GM21825 (cell line): ENCODE results near the gene CLDN14.
"Not testable (repeated sequence)": the region's sequence is repeated elsewhere in the genome, so short reads cannot be mapped to it uniquely, and the experiment has no call there.

ENCODE experiments used
- ATAC-seq: cut with Tn5 transposase; IDR thresholded peaks from one replicate; pipeline ENCODE4 v1.9.1; 2021; ENCODE audit warnings: mild to moderate bottlenecking, moderate library complexity; ENCODE audit not compliant: unreplicated experiment

Gene CLDN14

GRCh38 chr21:36502365-36502764 is 22.4 kb upstream of the CLDN14 start:
- ATAC-seq, result no peak

DNA sequence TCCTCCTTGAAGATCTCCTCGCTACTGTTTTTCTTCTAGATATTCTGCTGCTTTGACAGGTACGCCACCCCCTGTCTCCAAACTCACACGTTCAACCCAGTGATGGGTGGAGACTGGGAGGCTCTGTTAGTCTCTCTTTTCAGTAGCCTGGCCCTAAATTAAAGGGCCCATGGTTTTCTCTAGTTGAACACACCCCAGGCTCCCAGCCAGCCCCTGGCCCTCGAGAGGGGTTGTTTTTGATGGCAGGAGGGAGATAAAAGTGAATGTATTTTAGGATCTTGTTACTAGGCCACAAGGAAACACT is 21.6 kb upstream of the CLDN14 start:
- ATAC-seq, result no peak

DNA sequence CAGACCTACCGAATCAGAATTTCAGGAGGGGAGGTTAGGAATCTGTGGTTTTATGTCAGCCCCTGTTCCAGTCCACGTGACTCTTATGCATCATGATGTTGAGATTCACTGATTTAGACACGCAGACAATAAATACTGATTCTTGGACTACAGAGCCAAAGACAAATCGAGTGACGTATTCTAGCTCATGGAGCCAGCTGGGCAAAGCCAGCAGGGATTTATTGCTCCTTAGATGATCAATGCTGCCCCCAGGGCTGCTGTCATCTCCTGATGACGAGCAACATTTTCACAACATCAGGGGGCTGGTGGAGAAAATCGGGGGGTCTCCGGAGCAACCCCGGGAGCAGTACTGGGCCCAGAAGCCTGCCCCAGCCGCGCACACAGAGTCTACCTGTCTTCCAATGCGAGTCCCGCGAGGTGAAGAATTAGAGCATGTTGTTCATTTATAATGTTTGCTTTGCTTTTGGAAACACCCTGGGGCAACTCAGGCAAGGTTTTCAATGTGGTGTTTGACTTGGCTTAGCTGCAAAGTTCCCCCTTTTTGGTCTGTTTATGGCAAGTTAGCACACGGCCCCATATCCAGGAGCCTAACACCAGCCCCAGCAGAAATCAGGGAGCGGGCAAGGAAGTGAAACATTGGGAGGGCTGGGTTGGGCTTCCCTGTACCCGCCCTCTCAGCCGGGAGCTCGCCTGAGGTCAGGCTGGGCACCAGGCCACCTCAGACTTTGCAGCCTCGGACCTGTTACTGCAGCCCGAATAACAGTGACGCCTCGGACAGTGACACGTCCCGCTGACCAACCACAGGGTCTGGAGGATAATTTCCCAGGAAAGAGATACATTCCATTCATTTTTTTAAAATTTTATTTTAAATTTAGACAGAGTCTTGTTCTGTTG is 19.9 kb upstream of the CLDN14 start:
- no peak for ATAC-seq

DNA sequence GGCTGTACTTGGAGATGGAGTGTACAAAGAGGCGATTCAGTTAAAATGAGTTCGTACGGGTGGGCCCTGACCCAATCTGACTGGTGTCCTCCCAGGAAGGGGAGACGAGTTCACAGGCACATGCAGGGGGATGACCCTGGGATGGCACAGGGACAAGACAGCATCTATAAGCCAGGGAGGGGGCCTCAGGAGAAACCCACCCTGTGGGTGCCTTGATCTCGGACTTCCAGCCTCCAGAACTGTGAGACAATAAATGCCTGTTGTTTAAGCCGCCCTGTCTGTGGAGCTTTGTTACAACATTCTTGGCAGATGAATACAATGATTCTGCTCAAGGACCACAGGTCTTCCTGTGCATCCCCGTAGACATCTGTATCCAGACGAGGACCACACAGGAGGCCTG is 14.6 kb upstream of the CLDN14 start:
- ATAC-seq, result no peak

DNA sequence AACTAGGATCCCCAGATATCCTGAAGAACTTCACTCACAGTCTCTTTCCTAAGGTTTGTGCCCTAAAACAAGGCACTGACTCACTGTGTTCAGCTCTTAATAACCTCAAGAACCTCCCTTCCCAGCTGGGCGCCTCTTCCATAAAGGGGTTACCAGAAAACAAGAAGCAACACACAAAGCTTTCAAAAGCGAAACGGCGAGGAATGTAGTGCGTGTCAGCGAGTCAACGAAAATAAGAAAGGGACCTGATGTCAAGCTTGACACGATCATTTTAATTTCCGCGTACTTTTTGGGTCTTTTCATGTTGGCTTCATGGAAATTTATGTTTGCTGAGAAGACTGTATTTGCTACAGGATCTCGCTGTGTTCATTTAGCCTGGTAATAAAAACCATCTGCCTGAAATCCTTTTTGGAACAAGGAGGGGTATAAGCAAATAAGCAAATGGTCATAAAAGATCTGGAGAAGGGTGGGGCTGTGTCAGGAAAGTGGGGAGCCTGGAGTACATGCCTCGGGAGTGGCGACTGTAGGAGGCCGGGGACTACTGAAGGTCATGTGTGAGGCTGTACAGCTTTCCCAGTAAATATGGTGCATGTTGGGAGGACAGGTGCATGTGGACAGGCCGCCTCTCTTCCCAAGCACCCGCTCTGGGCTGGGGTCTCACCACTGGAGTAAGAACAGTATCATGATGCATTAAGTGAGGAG is 11.4 kb upstream of the CLDN14 start:
- ATAC-seq, result no peak

GRCh38 chr21:36489776-36490165 is 9.8 kb upstream of the CLDN14 start:
- no peak for ATAC-seq

DNA sequence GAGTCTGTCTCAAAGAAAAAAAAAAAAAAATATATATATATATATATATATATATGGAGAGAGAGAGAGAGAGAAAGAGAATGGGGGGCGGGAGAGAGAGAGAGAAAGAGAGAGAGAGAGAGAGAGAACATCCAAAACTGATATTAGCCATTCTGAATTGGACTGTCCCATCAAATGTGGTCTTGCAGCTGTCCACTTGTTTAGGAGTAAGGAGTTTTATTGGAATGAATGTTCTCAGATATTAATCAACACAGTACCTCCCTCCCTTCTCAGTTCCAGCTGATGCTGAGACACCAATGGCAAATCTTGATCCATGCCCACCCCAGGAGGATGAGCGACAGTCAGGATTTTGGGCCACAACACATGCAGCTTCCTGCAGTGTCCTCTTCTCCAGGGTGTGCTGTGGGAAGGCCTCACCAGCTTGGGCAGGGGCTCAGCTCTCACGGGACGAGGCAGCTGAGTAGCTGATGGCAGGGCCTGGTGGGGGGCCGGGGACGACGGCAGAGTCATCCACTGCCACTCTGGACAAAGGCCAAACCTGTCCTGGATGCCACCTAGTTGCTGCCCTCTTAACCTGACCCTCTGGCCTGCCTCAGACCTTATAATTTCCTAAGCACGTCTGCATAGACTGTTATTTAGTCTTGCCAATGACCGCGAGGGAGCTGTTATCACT is 9.3 kb upstream of the CLDN14 start:
- no peak for ATAC-seq

DNA sequence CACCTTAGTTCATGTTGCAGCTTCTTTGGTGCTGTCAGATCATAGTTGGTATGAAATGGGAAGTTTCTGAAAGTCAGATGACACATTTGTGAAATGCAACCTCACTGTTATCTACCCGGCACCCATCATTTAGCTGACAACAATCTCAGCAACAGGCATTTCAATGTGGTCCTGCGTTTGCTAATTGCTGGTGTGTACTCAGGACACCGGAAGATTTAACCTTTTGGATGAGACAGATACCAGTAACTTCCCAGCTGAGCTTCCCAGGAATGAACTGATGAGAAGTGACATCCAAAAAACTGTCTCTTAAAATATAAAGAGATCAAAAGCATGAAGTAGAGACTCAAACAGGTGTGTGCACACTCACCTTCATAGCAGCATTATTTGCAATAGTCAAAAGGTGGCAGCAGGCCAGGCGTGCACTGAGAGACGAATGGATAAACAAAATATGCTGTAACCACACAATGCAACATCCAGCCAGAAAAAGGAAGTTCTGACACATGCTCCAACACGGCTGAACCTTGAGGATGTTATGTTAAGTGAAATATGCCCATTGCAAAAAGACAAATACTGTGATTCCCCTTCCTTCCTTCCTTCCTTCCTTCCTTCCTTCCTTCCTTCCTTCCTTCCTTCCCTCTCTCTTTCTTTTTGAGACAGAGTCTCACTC is 7.9 kb upstream of the CLDN14 start:
- ATAC-seq, result no peak

DNA sequence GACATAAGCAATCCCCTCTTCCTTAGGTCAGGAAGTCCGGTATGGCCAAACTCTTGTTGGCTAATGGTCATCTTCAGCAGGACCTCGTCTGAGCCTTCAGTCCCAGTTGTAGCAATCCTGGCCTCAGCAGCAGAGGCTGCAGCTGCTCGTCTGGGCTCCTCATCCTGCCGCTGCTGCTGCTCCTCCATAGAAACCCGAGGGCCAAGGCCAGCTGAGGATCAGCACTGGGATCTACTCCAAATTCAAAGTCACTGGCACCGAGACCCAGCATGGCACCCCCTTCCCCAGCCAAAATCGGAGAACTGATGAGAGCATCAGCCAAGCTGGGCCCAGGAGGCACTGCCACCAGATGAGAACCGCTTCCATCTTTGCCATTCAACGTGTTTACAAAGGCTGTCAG is 6.3 kb upstream of the CLDN14 start:
- ATAC-seq, result no peak

DNA sequence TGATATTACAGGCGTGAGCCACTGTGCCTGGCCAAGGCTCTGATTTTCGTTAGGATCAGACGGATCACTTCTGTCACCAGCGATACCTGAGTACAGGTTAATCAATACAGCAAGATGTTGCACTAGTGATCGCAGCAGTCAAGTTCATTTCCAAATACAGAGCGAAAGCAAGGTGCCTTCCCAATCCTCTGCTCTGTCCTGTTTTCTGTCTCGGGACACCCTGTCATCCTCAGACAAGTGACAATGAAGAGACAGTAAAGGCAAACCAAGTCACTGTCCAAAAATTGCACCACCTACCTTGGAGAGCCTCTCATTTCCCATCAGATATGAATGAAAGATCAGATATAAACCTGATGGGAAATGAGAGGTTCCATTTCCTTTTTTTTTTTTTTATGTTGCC is 5.6 kb upstream of the CLDN14 start:
- ATAC-seq, result no peak

- no peak for ATAC-seq
Measured at GRCh38 chr21:36483095-36483494, 3.2 kb upstream of the CLDN14 start.

DNA sequence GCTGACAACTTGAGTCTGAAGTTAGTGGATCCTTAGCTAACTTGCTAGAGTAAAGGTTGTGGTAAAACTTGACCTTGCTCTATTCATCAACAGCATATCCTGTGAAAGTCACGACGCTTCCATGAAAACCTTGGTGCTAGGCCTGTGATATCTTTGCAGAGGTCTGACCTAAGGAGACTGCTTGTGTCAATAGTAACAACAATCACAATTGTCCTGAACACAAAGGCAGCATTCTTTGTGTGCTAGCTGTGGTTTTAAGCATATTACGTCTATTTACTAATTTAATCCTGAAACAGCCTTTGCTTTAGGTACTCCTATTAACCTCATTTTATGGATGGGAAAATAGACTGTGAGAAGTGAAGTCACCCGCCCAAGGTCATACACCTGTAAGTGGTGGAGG is 2.8 kb upstream of the CLDN14 start:
- no peak for ATAC-seq

DNA sequence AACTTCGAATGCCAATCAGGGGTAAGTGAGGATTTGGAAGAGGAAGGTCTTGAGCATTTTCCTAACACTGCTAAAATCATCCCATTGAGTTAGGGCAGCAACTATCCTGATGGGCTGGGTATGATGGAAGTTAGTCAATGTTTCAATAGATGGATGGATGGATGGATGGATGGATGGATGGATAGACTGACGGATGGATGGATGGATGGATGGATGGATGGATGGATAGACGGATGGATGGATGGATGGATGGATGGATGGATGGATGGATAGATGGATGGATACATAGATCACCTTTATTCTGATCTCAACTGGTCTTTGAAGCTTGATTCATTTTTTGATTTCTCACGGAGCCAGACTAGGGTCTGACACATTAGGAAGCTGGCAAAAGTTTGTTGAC is 2.3 kb upstream of the CLDN14 start:
- ATAC-seq, result no peak

DNA sequence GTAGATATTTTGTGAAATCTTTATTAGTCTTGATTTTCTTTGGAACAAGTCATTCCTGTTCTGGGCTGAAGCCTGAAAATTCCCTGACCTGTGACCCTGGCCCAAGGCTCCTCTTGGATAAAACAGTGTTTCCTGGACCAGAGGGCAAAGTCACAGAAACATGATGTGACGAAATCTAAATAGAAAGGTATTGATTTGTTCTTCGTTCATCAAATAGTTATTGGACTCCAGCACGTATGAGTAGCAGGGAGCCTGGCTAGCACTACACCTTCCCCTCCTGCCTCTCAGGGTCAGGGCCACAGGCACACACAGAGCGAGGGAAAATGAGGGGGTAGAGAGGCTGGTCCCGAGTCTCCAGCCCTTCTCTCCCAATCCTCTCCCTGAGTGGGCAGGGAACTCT is 1.7 kb upstream of the CLDN14 start:
- ATAC-seq, result no peak

DNA sequence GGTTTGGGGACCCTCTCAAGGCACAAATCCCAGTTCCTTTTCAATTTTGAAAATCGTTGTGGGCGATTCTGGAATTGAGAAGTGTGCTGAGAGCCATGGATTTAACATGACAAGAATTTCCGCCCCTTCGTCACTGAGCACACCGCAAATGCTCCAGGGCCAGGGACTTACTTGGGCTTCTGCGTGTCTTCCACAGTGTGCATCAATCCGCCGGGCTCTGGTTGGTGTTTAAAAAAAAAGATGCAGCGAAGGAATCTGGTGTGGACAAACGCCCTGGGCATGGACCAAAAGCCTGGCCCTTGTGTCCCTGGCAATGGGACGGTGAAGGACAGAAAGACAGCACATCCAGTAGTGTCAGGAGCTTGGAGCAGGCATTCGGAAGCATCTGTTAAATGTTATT is 696 bp upstream of the CLDN14 start:
- no peak for ATAC-seq

GRCh38 chr21:36478941-36479340 is 981 bp downstream of the CLDN14 start:
- ATAC-seq, result no peak

GRCh38 chr21:36478207-36478701 is 1.7 kb downstream of the CLDN14 start:
- no peak for ATAC-seq

DNA sequence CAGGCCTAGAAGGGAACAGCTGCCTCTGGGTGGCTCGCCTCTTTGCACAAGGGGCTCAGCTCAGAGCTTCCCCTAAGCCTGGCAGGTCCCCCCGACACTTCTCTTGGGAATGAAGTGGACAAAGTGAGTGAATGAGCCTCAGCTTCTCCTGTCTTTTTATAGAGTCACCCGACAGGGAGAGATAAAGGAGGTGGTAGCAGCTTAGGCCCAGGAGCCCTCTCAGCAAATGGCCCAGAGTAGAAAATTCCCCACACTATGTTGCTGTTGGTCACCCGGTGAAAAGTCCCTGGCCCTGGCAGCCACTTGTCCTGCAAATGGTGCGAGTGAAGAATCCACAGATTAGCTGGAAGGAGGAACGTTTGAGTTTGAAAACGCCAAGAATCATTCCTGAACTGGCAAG is 2.4 kb downstream of the CLDN14 start:
- no peak for ATAC-seq

- ATAC-seq, result no peak
Measured at GRCh38 chr21:36477001-36477400, 2.9 kb downstream of the CLDN14 start.

DNA sequence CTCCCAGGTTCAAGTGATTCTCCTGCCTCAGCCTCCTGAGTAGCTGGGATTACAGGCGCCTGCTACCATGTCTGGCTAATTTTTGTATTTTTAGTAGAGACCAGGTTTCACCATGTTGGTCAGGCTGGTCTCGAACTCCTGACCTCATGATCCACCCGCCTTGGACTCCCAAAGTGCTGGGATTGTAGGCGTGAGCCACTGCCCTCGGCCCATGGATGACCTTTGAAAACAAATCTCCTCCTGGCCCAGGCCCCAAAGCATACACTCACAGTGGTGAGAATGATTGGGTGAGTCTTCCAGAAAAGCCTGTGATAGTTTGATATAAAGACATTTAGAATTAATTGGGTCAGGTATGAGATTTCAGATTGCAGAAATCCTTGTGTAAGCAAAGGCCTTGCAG is 3.4 kb downstream of the CLDN14 start:
- ATAC-seq, result not testable (repeated sequence)

DNA sequence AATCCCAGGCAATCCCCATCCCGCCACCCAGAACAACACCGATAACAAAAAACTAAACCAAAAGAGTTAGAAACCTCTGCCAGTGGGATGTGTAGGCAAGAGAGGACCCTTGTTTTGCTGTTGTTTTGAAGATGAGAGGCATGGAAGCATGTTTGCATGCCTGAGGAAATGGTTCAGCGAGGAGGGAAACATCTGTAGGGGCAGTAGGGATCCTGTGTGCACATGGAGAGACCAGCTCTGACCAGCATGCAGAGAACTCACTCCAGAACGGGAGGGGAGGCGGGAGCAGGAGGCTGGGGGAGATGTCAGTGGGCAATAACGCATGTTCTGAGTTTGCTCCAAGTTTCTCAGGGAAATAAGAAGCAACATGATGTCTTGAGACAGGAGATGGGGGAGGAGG is 5.3 kb downstream of the CLDN14 start:
- ATAC-seq, result no peak
